Fibroblast of mammary gland (primary cell): ENCODE results near the gene WWOX.

ENCODE experiments used
- DNase-seq: peaks from one replicate; pipeline ENCODE4 v3.0.0-alpha.2; 2010; ENCODE audit warnings: low read depth
- H3K4me3 ChIP-seq: 2 replicates; pipeline ENCODE4 v1.5.1; 2011; ENCODE audit warnings: low read depth, mild to moderate bottlenecking, low read length, moderate library complexity; ENCODE audit not compliant: control insufficient read depth
- CTCF ChIP-seq: conservative IDR thresholded peaks from 2 replicates; pipeline ENCODE4 v1.5.1; 2011; ENCODE audit warnings: low read depth, low read length, inconsistent platforms; ENCODE audit not compliant: control insufficient read depth, insufficient read depth

WWOX gene

GRCh38 chr16:79168321-79168720 is 1068.9 kb downstream of the WWOX start:
- no peak overlapping the region for H3K4me3 ChIP-seq
- no peak for DNase-seq
- TF ChIP-seq CTCF = no peak

GRCh38 chr16:79169239-79169638 is 1069.8 kb downstream of the WWOX start:
- peak; percentile 28 for DNase-seq
- H3K4me3 ChIP-seq = no peak overlapping the region
- TF ChIP-seq CTCF = no peak

- peak; percentile 55 for DNase-seq
- no peak for TF ChIP-seq CTCF
- H3K4me3 ChIP-seq = no peak overlapping the region
These were observed 1071.2 kb downstream of the WWOX start for GRCh38 chr16:79170555-79171246.

DNA sequence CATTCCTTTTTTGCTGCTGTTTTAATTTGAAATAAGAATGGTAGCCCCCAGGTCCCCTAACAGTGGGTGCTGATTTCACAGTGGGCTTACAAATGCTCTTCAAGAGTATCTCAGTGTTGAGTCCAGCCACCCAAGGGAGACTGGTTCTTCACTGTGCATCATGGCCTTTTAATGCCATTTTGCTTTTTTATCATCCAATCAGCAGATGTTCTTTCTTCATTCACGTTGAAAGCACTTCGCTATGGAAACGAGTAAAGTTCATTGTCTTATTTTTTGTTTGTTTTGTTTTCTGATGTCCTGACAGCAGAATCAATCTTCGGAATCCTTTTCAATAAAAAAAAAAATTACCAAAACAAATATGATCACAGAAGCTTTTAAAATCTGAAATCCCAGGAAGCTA is 1072.0 kb downstream of the WWOX start:
- DNase-seq = no peak
- no peak for TF ChIP-seq CTCF
- no peak overlapping the region for H3K4me3 ChIP-seq

DNA sequence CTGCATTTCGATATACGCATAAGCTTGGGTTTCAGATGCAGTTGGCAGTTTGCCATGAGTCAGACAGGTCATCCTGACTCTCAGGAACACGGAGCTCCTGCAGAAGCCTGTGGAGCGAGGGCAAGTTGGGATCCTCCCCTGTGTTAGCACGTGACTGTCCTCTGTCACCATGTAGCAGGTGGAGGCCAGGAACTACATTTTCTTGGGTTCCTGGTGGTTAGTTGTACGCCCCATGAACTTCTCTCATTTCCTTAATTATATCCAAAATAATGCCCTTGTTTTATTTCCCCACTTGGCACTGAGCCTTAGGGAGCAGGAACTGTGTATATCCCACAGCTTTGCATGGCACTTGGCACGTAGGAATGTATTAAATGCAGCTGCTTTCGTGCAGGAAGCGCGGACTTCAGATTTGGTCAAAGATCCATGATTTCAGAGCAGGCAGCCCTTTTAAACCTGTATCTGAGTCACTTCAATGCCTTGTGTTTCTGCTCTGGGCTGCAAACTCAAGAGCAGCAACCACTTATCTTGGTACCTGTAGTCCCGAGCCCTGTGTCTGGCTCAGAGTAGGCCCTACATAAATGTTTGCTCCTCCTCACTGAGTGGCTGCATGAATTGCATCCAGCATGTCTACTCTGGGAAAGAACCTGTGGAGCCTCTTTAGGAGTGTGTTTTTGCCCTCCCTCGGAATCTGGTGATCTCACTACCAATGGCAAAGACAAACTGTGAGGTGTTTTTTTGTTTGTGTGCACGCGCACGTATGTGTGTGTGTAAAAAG is 1072.7 kb downstream of the WWOX start:
- no peak overlapping the region for H3K4me3 ChIP-seq
- no peak for TF ChIP-seq CTCF
- no peak for DNase-seq

- no peak for TF ChIP-seq CTCF
- no peak overlapping the region for H3K4me3 ChIP-seq
- DNase-seq = no peak
These were observed 1073.6 kb downstream of the WWOX start for GRCh38 chr16:79172976-79173500.
